GM20000 (cell line): Measurements from ENCODE around the gene ESYT2.

Experiments used
- DNase-seq: peaks from one replicate; pipeline ENCODE4 v3.0.0; 2012; ENCODE audit warnings: low spot score
- TF ChIP-seq, protein P1 (sequence below): IDR thresholded peaks from 2 replicates; pipeline ENCODE4 v1.5.1; 2012; ENCODE audit warnings: mild to moderate bottlenecking, control low read depth; ENCODE audit errors: extremely low read depth, missing control alignments

ESYT2 gene

DNA sequence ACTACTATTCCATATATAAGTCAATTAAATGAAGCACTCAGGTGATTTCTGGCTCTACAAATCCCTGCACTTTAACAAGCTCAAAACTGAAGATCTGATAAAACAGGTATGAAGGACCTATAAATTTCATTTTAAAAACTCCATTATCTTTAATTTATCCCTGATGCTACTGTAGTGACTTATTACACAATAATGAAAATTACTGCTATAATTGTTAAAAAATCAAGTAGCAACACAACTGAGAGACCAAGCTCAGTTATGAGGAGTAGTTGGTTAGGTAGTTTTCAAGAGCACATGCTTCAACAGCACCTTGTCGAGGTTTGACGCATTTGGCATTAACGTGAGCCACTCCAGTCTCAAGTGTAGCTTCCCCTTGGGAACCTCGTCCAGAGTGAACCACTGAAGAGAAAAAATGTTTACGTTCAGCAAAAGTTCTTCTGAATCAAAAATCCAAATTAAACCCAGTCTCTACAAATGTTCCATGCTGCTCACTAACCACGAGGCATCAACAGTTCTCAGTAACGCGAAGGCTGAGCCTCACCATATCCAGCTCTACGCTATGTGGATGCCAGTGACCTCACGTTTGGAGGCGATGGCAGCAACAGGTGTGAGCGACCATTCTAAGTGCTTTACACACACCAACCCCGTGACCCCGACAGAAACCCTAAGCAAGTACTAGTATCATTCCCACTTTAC is 69.4 kb downstream of the ESYT2 start:
- no peak for DNase-seq
- TF ChIP-seq, protein P1, sequence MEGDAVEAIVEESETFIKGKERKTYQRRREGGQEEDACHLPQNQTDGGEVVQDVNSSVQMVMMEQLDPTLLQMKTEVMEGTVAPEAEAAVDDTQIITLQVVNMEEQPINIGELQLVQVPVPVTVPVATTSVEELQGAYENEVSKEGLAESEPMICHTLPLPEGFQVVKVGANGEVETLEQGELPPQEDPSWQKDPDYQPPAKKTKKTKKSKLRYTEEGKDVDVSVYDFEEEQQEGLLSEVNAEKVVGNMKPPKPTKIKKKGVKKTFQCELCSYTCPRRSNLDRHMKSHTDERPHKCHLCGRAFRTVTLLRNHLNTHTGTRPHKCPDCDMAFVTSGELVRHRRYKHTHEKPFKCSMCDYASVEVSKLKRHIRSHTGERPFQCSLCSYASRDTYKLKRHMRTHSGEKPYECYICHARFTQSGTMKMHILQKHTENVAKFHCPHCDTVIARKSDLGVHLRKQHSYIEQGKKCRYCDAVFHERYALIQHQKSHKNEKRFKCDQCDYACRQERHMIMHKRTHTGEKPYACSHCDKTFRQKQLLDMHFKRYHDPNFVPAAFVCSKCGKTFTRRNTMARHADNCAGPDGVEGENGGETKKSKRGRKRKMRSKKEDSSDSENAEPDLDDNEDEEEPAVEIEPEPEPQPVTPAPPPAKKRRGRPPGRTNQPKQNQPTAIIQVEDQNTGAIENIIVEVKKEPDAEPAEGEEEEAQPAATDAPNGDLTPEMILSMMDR = no peak

DNA sequence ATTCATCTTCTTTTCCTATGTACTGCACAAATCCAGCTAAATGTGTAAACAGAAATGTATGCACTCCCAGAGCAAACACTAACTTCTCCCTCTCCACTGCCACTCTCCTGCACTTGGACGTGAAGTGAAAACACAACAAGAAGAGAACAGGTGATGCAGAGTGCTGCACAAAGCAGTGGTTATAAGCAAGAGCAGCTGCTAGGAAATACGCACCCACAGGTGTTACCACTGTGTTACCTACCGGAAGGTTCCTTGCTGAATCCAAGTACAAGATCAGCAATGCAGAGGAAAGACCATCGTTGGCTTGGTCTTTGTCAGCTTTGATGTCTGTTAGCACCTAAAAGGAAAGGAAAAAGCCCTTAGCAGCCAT is 70.1 kb downstream of the ESYT2 start:
- TF ChIP-seq, protein P1 = no peak
- no peak for DNase-seq

DNA sequence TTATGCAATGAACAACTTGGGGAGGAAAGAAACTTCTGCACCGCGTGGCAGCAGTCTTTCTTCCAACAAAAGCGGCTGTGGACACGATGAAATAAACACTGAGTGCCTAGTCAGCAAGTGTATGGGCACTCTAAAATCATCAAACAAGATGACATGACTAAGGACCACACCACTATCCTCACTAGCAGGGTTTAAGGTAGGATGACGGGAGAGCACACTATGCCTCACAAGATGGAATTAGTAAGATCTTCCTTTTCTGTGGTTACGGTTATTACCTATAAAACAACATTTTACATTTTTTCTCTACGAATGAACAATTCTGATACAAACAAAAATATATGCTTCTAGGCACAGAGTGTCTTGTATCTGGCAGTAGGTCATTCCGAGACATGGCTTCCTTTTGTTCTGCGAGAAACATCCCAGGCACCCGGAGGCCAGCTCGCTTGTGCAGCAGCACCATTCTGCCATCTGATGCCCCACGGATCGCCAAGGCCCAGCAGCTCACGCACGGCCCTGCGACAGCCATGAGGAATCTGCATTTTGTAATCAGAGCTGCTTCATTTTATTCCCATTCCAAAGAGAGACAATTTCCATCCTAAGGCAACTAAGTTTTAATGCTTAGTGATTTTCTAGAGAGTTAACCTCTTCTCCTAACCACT is 70.6 kb downstream of the ESYT2 start:
- TF ChIP-seq, protein P1 = no peak
- no peak for DNase-seq

DNA sequence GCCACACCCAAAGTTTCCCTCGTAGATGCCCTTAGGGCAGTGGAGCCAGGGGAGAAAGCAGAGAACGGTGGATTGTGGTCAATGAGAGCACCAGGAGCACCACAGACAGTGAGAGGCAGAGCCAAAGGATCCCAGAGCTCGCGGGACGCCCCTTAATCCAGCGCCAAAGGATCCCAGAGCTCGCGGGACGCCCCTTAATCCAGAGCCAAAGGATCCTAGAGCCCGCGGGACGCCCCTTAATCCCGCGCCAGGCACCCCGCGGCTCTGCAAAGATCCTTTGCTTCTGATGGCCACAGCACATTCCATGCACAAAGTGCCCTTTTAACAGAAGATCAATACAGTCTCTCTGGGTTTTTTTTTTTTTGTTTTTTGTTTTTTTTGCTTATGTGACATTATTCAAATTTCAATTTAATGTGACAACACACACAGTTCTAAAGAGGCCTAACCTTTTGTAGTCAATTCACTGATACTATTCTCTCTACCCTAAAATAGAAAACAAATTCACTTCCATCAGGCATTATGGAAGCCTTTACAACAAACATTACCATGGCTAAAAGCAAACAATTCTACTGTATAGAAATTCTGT is 71.8 kb downstream of the ESYT2 start:
- no peak for DNase-seq
- TF ChIP-seq, protein P1 = no peak

DNA sequence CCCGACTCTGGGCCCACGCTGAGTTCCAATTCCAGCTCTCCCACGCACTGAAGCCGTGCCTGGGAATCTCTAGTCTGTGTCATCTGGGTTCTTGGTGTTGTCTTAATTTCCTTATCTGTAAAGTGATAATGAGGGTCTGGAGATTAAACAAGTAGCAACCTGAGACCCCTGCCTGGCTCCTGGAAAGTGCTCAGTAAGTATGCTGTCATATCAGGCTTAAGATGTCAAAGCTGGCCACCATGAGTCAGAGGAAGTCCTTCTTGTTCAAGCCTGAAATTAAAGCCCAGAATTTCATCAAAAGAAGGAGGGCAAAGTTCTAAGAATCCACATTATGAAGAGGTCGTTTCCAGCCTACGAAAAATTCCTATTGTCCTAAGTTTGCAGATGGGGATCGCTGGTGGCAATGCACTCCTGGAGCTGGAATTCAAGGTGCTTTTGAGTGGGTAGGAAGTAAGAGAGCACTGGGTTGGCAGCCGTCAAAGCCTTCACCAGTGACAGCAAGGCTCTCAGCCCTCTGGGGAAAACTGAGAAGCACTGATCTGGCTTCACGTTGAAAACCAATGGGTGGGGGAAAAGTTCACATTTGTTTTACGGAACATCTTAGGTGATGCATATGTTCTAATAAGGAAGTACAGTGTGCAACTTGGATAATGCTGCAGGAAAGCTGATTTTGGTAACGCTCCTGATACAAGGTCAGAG is 74.4 kb downstream of the ESYT2 start:
- DNase-seq = no peak
- TF ChIP-seq, protein P1 = no peak

DNA sequence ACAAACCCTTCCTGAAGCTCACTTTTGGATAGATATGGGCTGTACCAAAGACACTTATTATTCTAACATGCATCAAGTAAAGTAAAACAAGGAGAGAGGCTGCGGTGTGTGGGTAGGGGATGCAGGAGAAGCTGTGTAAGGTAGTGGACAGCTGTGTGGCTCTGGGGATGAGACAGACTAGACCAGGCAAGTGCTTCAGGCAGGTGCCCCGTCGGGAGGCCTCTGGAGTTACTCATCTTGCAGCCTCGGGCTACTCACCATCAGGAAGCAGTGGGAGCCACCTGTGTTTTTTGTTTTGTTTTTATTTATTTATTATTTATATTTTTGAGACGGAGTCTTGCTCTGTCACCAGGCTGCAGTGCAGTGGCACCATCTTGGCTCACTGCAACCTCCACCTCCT is 75.4 kb downstream of the ESYT2 start:
- DNase-seq = no peak
- TF ChIP-seq, protein P1 = no peak

DNA sequence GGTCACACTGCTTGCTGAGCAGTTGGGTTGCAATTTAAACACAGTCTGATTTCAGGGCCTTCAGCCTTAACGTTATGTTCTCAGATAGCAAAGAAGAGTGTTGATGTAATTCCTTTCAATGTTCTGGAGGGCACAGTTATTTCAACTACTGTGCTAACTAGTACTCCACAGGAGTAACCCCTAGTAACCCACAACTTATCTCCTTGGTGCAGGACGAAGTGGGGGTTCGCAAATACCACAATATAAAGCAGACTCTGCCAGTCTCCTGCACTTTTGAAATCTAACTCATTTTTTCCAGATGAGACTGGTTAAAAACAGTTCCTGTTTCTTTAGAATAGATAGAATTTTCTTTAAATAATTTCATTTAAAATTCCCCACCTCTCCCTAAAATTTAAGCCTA is 77.6 kb downstream of the ESYT2 start:
- TF ChIP-seq, protein P1 = no peak
- no peak for DNase-seq
